Upper lobe of left lung (tissue), 6 donors: ENCODE data around the gene EBP. TPM values are rescaled to one million over a fixed set of nuclear protein-coding genes. Genes with fewer than 3 reads are reported as not detected.

Experiments used
- ATAC-seq, 2 donors: fragments of 200-7000 bp; cut with Tn5 transposase; one replicate each; pipeline ENCODE4 v1.9.1; 2022; ENCODE audit warnings: mild to moderate bottlenecking in 2 of 2, moderate library complexity in 2 of 2; ENCODE audit not compliant: low FRiP score in 2 of 2
- DNase-seq, 2 donors: peaks; one replicate each; pipeline ENCODE4 v3.0.0-alpha.2; 2019 to 2020
- H3K27ac ChIP-seq, 4 donors: fragments of 200-600 bp; sonication (generic); one replicate each; pipeline ENCODE4 v1.5.1; 2016 to 2019
- H3K27me3 ChIP-seq, 4 donors: fragments of 200-600 bp; sonication (generic); one replicate each; pipeline ENCODE4 v1.5.1; 2017 to 2019
- H3K36me3 ChIP-seq, 4 donors: fragments of 200-600 bp; sonication (generic); one replicate each; pipeline ENCODE4 v1.5.1; 2016 to 2019
- H3K4me1 ChIP-seq, 4 donors: fragments of 200-600 bp; sonication (generic); one replicate each; pipeline ENCODE4 v1.5.1; 2018 to 2019
- H3K4me3 ChIP-seq, 4 donors: fragments of 200-600 bp; sonication (generic); one replicate each; pipeline ENCODE4 v1.5.1; 2017 to 2019; ENCODE audit warnings: mild to moderate bottlenecking in 2 of 4, moderate library complexity in 1 of 4
- H3K9me3 ChIP-seq, 4 donors: fragments of 200-600 bp; sonication (generic); one replicate each; pipeline ENCODE4 v1.5.1; 2018 to 2019
- CTCF ChIP-seq, 6 experiments: fragments of 450-650 bp in 4 of 6; fragments of 200-600 bp in 2 of 6; sonication (generic) in 2 of 6; IDR thresholded peaks; one replicate each; pipeline ENCODE4 v1.5.1; 2016 to 2019; ENCODE audit warnings: antibody characterized with exemption in 6 of 6
- EP300 ChIP-seq, 4 donors: sonication (generic); formaldehyde crosslinking; IDR thresholded peaks; one replicate each; pipeline ENCODE4 v1.5.1; 2017; ENCODE audit warnings: antibody characterized with exemption in 4 of 4, control low read depth in 2 of 4
- POLR2A ChIP-seq, 4 donors: fragments of 450-650 bp; IDR thresholded peaks; one replicate each; pipeline ENCODE4 v1.5.1; 2016 to 2017; ENCODE audit warnings: antibody characterized with exemption in 4 of 4, mild to moderate bottlenecking in 2 of 4
- POLR2AphosphoS5 ChIP-seq, 2 donors: sonication (generic); formaldehyde crosslinking; IDR thresholded peaks; one replicate each; pipeline ENCODE4 v1.5.1; 2017; ENCODE audit warnings: antibody characterized with exemption in 2 of 2
- WGBS, 2 donors: methylation state at CpG; one replicate each; pipeline ENCODE4 v1.1.5; 2017 to 2018; 5-methylcytosine and 5-hydroxymethylcytosine counted together
- total RNA-seq, 6 donors: library from RNA; depleted of rRNA in 4 of 6; stranded (reverse); fragments of >200 nt in 4 of 6; gene quantifications; one replicate each; pipeline versions ENCODE4 v1.1.0 to v1.2.1, GENCODE V29; 2016 to 2021
- donor health status: DM: no; HTN: no; CAD: no; lungs with moderate emphysema.
- donor health status: DM: no; HTN: yes; CAD: no; lungs with severe emphysema.

The EBP gene
- total RNA-seq, 6 donors from 2014 or later, result 21.0 to 101 (median 74.9) TPM

GRCh38 chrX:48488034-48488433 is 33.6 kb upstream of the EBP start:
- 97% methylated on average over 3 of the region's 3 CpGs; no CpG with 5 or more reads in 1 of the 2 donors for WGBS, 2 donors
- H3K9me3 ChIP-seq, result peaks cover 0 to 4% (median 0%) of the 10 kb centered on the region in 4 donors
- no peak for TF ChIP-seq POLR2A (IDR thresholded peaks at IDR 0.05)
- no peak for TF ChIP-seq CTCF (IDR thresholded peaks at IDR 0.05)
- TF ChIP-seq EP300 (IDR thresholded peaks at IDR 0.05), result no peak
- TF ChIP-seq POLR2AphosphoS5 (IDR thresholded peaks at IDR 0.05), result no peak
- H3K27ac ChIP-seq, result no peak overlapping the region
- no peak for DNase-seq
- H3K4me1 ChIP-seq, result no peaks in the 10 kb centered on the region
- no peak for ATAC-seq
- H3K27me3 ChIP-seq, result no peaks in the 10 kb centered on the region
- no peak overlapping the region for H3K4me3 ChIP-seq
- H3K36me3 ChIP-seq, result peaks cover 0 to 15% (median 3%) of the 10 kb centered on the region in 4 donors

- no peak overlapping the region for H3K4me3 ChIP-seq
- H3K27ac ChIP-seq, result no peak overlapping the region
- no peak for DNase-seq
- no peak for ATAC-seq
- no peaks in the 10 kb centered on the region for H3K4me1 ChIP-seq
- H3K9me3 ChIP-seq, result peaks cover 0 to 4% (median 0%) of the 10 kb centered on the region in 4 donors
- peaks cover 0 to 4% (median 0%) of the 10 kb centered on the region in 4 donors for H3K36me3 ChIP-seq
- no peaks in the 10 kb centered on the region for H3K27me3 ChIP-seq
- 81 to 94% methylated on average over 8 to 9 of the region's 9 CpGs for WGBS, 2 donors
- no peak for TF ChIP-seq CTCF (IDR thresholded peaks at IDR 0.05)
- TF ChIP-seq EP300 (IDR thresholded peaks at IDR 0.05), result no peak
- no peak for TF ChIP-seq POLR2AphosphoS5 (IDR thresholded peaks at IDR 0.05)
- TF ChIP-seq POLR2A (IDR thresholded peaks at IDR 0.05), result no peak
These were observed 32.3 kb upstream of the EBP start for GRCh38 chrX:48489296-48489695.

GRCh38 chrX:48489892-48490291 is 31.7 kb upstream of the EBP start:
- Histone ChIP-seq H3K9me3 (peaks cover 0 to 4% (median 0%) of the 10 kb centered on the region in 4 donors), H3K4me1 (no peaks in the 10 kb centered on the region), H3K27me3 (no peaks in the 10 kb centered on the region), H3K27ac (no peak overlapping the region), H3K36me3 (no peaks in the 10 kb centered on the region), H3K4me3 (no peak overlapping the region)
- DNase-seq (no peak), ATAC-seq (no peak)
- no peak for TF ChIP-seq POLR2A (IDR thresholded peaks at IDR 0.05)
- TF ChIP-seq POLR2AphosphoS5 (IDR thresholded peaks at IDR 0.05), result no peak
- no peak for TF ChIP-seq CTCF (IDR thresholded peaks at IDR 0.05)
- no peak for TF ChIP-seq EP300 (IDR thresholded peaks at IDR 0.05)
- 38 to 63% methylated on average over 1 to 2 of the region's 2 CpGs for WGBS, 2 donors

- Histone ChIP-seq H3K4me3 (no peak overlapping the region), H3K27me3 (no peaks in the 10 kb centered on the region), H3K27ac (no peak overlapping the region), H3K9me3 (peaks cover 0 to 8% (median 0%) of the 10 kb centered on the region in 4 donors), H3K4me1 (no peaks in the 10 kb centered on the region), H3K36me3 (no peaks in the 10 kb centered on the region)
- WGBS, 2 donors, result 78 to 87% methylated on average over 3 to 8 of the region's 8 CpGs
- TF ChIP-seq CTCF (IDR thresholded peaks at IDR 0.05), result no peak
- TF ChIP-seq POLR2A (IDR thresholded peaks at IDR 0.05), result no peak
- no peak for TF ChIP-seq POLR2AphosphoS5 (IDR thresholded peaks at IDR 0.05)
- no peak for TF ChIP-seq EP300 (IDR thresholded peaks at IDR 0.05)
- no peak for DNase-seq
- no peak for ATAC-seq
These were observed 30.9 kb upstream of the EBP start for GRCh38 chrX:48490661-48491060.

GRCh38 chrX:48491809-48492208 is 29.8 kb upstream of the EBP start:
- no peak for TF ChIP-seq CTCF (IDR thresholded peaks at IDR 0.05)
- TF ChIP-seq EP300 (IDR thresholded peaks at IDR 0.05), result no peak
- no peak for TF ChIP-seq POLR2A (IDR thresholded peaks at IDR 0.05)
- TF ChIP-seq POLR2AphosphoS5 (IDR thresholded peaks at IDR 0.05), result no peak
- Histone ChIP-seq H3K9me3 (peaks cover 0 to 8% (median 0%) of the 10 kb centered on the region in 4 donors), H3K27ac (no peak overlapping the region), H3K4me3 (no peak overlapping the region), H3K36me3 (no peaks in the 10 kb centered on the region), H3K4me1 (no peaks in the 10 kb centered on the region), H3K27me3 (no peaks in the 10 kb centered on the region)
- no peak for ATAC-seq
- 84 to 100% methylated on average over 1 to 8 of the region's 9 CpGs for WGBS, 2 donors
- no peak for DNase-seq
